GM19240 (cell line): ENCODE measurements around the gene NSG1.
"Not testable (repeated sequence)": the region's sequence is repeated elsewhere in the genome, so short reads cannot be mapped to it uniquely, and the experiment has no call there.

Source experiments
- DNase-seq: peaks from one replicate; pipeline ENCODE4 v3.0.0; 2011; ENCODE audit warnings: low spot score; ENCODE audit not compliant: insufficient read length

The NSG1 gene, protein sequence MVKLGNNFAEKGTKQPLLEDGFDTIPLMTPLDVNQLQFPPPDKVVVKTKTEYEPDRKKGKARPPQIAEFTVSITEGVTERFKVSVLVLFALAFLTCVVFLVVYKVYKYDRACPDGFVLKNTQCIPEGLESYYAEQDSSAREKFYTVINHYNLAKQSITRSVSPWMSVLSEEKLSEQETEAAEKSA

DNA sequence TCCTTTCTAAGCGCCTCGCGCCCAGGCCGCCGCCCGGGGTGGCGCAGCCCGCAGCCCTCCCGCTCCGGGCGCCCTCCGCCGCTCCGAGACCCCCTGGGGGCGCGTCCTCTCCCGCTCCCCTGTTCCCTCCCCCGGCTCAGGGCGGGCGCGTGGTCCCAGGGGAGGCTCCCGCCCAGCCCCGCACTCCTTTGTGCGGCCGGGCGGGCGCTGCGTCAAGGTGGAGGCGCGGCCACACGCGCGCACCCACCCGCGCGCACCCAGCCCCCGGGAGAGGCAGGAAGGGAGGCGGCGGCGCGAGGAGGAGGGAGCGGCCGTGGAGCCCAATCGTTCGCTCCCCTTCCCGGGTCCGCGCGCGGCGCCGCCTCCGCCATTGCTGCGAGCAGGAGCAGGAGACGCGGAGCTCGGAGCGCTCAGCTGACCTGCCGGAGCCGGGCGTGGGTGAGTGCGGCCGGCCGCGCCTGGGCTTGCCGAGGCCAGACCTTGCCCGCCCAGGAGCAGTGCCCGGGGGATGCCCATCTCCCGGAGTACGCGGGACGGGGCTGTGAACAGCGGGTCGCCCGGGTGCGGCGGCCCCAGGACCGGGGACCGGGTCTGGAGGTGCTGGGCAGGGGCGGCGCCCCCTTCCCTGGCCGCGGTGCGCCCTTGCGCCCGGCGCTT is at the start of gene NSG1:
Gene NSG1 (plus strand): TSS at position 367 of the 657 bp plus-strand sequence. CDS start 528 bp downstream, outside the sequence.
- DNase-seq = no peak

DNA sequence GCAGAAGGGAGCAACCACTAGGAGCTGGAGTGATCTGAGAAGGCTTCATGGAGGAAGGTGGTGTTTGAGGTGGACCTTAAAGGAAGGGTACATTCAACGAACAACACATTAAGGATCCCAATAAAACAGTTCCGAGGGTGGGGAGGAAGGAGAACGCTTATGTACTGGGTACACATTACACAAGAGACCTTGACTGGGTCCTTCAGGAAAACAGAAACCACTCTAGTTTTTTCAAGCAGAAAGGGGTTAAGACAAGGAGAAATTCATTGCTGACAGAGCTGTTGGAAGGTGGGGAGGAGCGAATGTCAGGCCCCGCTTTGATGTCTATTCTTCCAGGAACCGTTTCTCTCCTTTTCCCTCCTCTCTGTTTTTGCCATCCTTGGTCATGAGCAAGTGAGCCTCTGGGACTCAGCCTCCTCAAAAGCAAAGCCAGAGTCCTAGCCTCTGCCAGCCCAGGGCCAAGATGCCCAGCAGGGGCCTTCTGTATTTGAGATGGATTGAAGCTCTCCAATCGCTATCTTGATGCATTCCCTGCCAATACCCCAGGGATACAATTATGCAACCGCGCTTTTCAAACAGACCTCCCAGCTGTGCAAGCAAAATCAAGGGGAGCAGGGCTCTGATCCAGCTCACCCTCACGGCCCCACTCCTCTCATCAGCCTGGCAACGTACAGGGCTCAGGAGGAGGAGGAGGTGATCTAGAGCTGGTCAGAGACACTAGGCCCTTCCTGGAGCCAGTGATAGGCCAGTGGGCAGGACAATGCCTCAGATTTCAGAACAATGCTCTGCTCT is 48.5 kb upstream of the NSG1 start:
- DNase-seq = no peak

DNA sequence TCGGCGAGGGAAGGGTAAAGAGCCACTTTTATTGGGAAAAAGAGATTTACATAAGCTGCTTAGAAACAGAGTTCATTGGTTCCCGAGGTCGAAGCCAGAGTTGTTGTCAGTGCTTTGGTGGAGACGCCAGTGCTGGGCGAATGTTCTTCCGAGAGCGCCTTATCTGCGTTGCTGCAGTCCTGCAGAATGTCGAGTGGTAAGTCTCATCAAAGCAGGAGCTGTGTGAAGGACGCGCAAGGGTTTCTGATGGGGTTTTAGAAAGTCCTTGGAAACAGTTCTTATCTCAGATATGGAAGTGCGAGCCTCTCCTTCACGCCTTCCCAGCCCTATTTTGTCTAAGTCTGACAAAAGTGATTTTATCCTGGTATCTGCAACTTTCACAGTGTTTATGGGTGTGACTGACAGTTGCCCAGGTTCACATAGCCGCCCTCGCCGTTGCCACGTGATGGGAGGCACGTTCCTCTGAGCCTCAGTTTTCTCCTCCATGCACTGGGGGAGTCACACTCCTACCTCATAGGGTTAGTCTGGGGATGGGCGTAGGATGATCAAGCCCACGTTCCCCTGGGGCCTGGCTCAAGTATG is 47.3 kb upstream of the NSG1 start:
- DNase-seq = no peak

DNA sequence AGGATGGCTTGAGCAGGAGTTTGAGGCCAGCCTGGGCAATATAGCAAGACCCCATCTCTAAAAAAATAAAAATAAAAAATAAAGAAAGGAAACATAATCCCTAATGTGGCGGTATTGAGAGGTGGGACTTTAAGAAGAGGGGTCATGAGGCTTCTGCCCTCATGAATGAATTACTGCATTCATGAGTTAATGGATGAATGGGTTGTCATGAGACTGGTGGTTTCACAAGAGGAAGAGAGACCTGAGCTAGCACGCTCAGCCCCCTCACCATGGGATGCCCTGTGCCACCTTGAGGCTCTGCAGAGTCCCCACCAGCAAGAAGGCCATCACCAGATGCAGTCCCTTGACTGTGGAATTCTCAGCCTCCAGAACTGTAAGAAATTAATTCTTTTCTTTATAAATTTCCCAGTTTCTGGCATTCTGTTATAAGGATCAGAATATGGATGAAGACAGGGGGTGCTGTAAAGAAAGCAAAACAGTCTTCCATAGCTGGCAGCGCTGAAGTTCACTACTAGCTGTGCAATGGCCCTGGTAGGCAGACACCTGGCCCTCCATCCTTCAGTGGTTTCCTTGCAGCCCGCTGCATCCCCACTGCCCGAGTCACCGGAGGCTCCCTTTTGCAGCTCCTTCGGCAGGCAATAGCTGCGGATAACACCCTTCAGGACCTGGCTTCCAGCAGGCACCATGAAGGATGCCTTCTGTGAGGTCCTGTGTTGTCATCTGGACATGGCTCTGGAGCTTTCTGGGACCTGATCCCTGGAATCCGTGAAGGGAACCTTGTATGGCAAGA is 44.8 kb upstream of the NSG1 start:
- DNase-seq = no peak

DNA sequence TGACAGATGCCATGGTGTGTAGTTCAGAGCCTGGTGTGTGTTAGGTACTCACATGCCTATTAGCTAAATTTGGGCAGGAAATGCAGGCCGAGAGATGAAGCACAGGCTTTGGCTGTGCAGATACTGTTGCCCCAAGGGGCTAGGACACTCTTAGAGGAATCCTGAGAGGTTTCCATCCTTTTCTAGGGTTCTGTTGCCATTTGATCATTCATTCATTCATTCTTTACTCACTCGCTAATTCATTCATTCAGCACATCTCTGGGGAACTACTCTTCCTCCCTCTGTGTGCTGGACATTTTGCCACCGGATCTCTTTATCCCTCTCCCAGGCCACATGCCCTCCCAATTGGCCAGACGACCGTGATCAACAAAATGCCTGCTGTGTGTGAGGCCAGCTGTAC is 43.9 kb upstream of the NSG1 start:
- DNase-seq = no peak

DNA sequence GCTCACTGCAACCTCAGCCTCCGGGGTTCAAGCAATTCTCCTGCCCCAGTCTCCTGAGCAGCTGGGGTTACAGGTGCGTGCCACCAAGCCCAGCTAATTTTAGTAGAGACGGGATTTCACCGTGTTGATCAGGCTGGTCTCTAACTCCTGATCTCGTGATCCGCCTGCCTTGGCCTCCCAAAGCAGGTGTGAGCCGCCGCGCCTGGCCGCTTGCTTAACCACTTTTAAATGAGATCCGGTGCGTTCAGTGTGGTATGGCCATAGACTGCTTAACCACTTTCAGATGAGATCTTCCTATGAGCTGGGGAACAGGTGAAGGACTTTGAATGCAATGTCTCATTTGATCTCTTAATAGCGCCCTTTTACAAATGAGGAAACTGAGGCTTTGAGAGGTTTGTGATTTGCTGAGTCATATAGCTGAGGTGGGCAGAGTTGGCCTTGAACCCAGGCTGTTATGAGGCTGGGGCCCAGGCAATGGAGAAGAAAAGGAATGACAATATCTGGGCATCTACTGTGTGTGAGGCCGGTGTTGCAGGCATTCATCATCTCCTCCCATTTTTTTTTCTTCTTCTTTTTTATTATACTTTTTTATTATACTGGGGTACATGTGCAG is 41.9 kb upstream of the NSG1 start:
- DNase-seq = no peak

DNA sequence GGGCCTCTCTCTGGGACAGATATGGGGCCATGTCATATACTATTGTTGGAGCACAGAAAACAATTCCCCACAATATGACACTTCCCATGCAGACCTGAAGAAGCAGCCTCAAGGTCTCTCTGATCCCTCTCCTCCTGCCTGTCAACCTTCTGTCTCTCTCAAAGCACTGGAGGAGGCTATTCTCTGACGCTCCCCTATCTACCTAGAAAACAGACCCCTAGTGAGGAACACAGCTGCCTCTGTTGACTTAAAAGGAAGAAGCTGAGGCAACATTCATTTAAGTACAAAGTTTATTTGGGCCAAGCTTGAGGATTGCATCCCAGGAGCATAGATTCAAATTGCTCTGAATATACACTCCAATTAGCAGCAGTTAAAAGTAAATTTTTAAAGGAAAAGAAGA is 39.3 kb upstream of the NSG1 start:
- DNase-seq = no peak

DNA sequence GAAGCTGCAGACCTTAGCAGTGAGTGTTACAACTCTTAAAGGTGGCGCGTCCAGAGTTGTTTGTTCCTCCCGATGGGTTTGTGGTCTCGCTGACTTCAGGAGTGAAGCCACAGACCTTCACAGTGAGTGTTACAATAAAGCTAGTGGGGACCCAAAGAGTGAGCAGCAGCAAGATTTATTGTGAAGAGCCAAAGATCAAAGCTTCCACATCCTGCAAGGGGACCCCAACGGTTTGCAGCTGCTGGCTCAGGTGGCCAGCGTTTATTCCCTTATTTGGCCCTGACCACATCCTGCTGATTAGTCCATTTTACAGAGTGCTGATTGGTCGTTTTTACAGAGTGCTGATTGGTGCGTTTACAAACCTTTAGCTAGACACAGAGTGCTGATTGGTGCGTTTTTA is 38.3 kb upstream of the NSG1 start:
- DNase-seq = not testable (repeated sequence)

DNA sequence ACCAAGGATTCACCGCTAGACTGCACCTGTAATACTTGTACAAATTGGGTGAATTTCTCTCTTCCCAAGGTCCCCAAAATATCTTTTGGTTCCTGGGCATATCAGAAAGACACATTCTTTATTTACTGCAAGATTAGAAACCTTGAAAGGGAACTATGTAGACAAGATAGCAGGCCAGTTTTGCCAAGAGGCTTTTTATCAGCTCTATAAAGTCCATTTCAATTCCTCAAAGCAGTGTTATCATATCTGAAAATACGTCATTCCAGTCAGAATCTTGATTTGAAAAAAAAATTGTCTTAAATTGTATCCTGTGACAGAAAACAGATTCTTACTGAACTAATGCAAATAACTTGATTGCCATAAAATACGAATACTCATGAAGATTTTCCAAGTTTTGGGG is 37.0 kb upstream of the NSG1 start:
- DNase-seq = no peak

DNA sequence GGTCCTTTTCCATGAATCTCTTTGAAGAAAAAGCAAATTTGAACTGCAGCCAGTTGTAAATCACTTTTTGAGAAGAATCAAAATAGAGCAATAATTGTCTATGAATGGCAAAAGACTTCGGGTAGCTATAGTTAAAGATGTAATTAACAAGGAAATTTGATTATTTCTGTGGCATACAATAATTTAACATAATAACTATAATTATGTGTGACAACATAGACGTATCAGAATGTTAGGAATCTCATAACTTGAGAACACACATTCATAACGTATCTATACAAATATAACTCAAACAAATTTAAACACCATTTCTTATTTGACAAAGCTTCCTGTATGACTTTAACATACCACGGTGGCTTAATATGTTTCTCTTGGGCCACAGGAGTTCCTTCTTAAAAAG is 36.0 kb upstream of the NSG1 start:
- no peak for DNase-seq

DNA sequence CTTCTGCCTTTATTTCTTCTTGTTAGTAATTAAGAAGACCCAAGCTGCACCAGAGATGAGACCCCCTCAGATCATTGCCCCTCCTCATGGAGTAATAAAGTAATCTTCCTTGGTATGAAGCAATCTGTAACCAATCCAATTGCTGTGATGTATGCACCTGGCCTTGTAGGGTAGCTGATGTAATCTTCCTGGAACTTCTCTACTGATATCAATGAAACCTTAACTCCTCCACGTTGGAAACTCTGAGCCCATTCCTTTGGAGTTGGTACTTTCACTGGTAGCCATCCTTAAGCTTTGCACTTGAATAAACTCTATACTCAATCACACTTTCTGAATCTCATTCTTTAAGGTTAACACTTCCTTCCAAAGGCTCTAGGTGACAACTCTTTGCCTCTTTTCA is 31.6 kb upstream of the NSG1 start:
- DNase-seq = no peak

DNA sequence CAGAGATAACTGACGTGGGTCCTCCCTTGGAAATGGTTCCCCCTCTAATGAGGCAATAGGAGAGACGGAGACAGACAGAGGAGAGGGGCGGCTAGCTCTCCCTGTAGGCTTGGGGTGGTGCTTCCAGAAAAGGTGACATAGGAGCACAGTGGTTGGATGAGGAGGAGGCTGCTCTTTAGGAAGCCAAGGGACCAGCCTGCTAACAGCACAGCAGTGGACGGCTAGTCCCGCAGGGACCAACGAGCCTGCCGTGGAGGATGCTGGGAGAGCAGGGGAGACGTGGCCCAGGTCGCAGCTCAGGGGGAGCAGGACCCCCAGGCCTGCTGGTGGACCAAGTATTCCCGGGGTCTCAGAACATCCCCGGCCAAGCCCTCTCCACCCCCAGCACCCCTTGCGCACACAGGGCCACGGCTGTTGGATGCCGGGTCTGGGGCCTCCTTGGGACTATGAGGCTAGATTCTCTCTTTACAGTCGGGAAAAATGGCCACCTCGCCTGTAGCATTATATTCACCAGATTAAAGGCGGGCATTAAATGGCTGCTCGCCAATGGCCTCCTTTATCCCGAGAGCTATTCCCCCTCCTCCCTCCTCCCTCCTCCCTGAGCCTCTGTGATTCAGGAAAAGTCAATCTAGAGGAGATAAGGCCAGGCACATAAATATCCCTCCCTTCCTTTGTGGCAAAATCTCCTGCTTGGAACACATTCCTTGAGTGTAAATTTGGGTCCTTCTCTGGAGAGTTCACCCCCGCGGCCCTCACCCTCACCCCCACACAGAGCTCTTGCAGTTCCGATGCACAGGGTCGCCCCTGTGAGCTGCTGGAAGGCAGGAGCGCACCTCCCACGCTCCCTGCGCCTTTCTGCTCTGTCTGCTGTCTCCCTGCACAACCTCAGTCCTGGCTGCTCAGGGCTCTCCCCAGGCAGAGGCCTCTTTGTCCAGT is 30.5 kb upstream of the NSG1 start:
- no peak for DNase-seq

DNA sequence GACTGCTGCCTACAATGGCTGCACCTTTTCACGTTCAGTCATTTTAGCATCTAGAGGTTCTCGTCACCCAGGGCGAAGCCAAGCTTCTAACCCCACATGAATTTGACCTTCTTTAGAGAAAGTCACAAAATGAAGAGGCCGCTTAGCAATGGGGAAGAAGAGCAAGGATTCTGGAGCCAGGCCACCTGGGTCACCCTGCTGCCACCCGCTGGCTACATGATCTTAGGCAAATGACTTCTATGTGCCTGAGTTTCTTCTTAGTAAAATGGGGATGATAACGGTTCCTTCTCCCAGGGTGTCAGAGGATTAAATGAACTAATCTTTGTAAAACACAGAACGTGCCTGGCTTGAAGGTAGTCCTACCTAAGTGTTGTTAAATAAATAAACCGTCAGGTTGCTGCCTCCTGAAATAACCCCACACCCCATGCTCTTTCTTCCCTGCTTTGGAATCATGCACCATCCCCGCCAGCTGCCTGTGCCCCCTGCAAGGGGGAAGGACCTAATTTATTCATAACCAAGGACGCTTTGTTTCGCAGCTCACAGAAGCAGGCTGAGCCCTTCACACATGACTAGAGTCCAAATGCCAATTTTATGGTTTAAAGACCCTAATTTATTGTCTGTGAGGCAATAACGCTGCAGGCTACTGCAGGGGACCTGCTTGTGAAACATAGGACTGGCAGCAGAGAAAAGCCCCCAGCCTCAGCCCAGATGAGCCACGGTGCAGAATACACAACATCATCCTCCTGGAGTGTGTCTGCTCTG is 28.6 kb upstream of the NSG1 start:
- no peak for DNase-seq

DNA sequence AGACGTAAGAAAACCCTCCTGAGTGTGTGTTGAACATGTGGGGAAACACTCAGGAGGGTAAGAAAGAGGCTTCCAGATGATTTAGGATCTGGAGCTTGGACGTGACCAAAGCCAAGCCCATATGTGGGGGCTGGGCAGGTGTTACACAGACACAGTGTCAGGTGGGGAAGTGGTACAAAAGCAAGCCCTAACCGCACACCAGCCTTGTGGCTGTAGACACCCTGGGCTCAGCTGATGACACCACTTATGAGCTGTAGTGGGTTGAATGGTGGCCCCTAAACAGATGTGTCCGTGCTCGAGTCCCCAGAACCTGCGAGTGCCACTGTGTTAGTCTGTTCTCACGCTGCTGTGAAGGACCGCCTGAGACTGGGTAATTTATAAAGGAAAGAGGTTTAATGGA is 25.0 kb upstream of the NSG1 start:
- DNase-seq = no peak

DNA sequence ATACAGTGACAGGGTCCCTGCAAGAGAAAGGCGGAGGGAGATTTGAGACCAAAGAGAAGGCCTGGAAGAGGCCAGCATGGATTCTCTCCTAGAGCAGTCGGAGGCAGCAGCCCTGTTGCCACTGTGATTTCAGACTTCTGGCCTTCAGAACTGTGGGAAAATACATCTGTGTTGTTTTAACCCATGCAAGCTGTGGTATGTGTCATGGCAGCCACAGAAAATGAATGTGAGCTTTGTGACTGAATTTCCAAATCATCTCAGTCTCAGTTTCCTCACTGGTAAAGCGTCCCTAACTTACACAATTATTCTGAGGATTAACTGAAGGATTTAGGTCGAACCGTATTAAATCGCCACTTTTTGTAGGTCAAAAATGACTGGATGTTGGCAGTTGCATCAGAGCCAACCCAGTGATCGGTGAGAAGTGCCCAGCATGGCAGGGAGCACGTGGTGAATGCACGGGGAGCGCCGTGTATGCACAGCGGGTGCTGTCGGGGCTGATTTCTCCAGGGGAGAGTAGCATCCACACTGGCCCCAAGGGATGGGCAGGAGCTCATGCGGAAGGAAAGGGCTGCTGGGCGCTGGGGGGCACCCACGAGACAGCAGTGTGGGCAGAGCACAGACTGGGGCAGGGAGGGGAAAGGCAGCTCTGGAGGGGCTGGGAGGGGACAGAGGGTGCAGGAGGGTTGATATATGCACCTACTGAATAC is 23.8 kb upstream of the NSG1 start:
- DNase-seq = no peak

DNA sequence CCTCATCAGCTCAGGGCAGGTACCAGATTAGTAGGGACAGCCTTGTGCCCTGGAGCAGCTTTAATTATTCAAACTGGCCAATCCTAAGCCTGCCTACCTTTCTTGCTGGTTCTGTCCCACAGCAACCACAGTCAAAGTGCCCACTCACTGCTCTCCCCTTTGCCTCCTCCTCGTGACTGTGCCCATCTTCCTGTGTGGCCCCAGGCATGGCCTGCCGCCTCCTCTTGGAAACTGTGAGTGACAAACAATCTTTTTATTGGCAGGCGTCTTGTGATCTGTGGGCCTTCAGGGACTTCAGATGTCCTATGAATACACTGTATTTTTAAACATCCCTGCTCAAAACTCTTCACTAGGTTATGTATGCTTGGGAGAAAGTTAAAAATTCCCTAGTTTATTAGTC is 22.8 kb upstream of the NSG1 start:
- no peak for DNase-seq

DNA sequence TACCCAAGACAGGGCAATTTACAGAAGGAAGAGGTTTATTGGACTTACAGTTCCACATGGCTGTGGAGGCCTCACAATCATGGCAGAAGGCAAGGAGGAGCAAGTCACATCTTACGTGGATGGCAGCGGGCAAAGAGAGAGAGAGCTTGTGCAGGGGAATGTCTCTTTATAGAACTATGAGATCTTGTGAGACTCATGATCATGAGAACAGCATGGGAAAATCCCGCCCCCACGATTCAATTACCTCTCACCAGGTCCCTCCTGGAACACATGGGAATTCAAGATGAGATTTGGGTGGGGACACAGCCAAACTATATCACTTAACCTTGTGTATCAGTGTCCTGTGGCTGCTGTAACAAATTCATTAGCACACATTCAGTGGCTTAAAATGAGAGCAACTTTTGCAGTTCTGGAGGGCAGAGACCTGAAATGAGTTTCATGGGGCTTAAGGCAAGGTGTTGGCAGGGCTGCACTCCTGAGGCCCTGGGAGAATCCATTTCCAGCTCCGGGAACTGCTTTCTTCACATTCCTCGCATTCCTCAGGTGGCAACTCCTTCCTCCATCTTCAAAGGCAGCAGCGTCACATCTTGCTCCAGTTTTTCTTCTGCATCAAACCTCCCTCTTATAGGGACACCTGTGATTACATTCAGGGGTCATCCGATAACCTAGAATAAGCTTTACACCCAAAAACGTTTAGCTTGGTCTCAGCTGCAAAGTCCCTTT is 22.3 kb upstream of the NSG1 start:
- no peak for DNase-seq
